Fibroblast of pulmonary artery (primary cell): ENCODE data around the gene RAC2.

ENCODE experiments used
- DNase-seq: peaks from one replicate; pipeline ENCODE4 v3.0.0-alpha.2; 2010; ENCODE audit warnings: low read depth
- H3K4me3 ChIP-seq: replicated peaks from 2 replicates; pipeline ENCODE4 v1.5.1; 2011; ENCODE audit warnings: low read depth, mild to moderate bottlenecking, control low read depth, low read length, moderate library complexity
- TF ChIP-seq, protein P1 (sequence below): IDR thresholded peaks from 2 replicates; pipeline ENCODE4 v1.5.1; 2011; ENCODE audit warnings: mild to moderate bottlenecking, control low read depth, low read length, inconsistent platforms; ENCODE audit errors: missing control alignments

Gene RAC2

DNA sequence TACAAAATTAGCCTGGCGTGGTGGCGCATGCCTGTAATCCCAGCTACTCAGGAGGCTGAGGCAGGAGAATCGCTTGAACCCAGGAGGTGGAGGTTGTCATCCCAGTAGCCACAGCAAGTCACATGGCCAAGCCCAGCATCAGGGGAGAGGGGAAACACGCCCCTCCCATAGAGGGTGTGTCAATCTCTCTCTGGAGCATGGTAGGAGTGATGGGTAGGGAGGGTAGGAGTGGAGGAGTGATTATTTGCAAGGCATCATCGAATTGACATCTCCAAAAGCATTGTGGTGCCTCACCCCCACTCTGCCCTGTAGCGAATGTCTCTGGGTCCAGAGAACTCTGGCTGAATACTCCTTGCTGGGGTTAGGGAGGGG, 25.7 kb downstream of the RAC2 start:
- H3K4me3 ChIP-seq = no peak overlapping the region
- no peak for DNase-seq
- TF ChIP-seq, protein P1, sequence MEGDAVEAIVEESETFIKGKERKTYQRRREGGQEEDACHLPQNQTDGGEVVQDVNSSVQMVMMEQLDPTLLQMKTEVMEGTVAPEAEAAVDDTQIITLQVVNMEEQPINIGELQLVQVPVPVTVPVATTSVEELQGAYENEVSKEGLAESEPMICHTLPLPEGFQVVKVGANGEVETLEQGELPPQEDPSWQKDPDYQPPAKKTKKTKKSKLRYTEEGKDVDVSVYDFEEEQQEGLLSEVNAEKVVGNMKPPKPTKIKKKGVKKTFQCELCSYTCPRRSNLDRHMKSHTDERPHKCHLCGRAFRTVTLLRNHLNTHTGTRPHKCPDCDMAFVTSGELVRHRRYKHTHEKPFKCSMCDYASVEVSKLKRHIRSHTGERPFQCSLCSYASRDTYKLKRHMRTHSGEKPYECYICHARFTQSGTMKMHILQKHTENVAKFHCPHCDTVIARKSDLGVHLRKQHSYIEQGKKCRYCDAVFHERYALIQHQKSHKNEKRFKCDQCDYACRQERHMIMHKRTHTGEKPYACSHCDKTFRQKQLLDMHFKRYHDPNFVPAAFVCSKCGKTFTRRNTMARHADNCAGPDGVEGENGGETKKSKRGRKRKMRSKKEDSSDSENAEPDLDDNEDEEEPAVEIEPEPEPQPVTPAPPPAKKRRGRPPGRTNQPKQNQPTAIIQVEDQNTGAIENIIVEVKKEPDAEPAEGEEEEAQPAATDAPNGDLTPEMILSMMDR = no peak

- no peak for DNase-seq
- TF ChIP-seq, protein P1 = no peak
- H3K4me3 ChIP-seq = no peak overlapping the region
Observed at GRCh38 chr22:37215890-37216289, 28.2 kb downstream of the RAC2 start.

DNA sequence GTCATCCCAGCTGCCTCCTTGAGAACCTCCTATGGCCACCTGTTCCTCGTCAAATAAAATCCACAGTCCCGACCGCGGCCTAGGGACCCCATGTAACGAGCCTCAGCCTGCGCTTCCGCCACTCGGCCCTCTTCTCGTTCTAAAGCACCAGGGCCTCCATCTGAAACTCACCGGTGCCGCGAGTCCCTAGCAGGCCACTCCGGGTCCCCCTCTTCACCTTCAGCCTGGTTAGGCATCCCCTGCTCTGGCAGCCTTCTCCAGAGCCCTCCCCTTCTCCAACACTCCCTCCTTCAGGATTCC, 29.4 kb downstream of the RAC2 start:
- no peak overlapping the region for H3K4me3 ChIP-seq
- no peak for DNase-seq
- TF ChIP-seq, protein P1 = no peak

DNA sequence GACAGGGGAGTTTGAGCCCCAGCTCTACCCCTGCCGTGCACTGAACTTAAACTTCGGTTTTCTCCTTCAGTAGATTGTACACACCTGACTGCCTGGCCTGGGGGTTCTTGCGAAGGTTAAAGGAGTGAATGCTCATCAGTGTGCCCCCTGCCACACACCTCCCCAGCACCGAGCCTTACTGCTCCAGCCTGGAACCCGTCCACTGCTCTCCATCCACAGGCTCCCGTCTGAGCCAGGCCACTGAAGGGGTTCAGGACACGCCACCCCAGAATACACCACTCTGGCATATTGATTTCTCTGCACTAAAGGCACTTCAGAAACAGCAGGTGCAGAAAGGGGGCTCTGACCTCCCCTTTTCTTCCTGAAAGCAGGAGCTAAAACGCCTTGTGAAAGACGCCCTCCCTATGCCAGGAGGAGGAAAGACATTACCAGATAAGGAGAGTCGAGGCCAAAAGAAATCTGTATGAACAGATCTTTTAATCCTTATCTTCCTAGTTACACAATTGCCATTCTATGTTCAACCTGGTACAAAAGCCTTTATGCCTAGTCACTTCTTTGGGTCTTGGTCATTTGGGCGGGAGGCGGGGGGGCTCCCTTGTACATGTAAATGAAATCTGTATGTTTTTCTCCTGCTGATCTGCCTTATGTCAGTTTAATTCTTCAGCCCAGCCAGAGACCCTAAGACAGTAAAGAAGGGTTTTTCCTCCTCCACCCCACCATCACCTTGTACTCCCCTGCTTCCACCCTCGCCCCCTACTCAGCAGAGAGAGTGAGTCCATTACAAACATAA, 29.9 kb downstream of the RAC2 start:
- DNase-seq = no peak
- no peak overlapping the region for H3K4me3 ChIP-seq
- TF ChIP-seq, protein P1 = no peak

GRCh38 chr22:37213218-37213855, 30.7 kb downstream of the RAC2 start:
- DNase-seq = no peak
- no peak overlapping the region for H3K4me3 ChIP-seq
- TF ChIP-seq, protein P1 = no peak

- TF ChIP-seq, protein P1 = no peak
- H3K4me3 ChIP-seq = no peak within 1 kb of the TSS
- DNase-seq = no peak
Observed at GRCh38 chr22:37212174-37212906, 31.7 kb downstream of the RAC2 start, which contains the start of gene SSTR3. Gene SSTR3 (minus strand): TSS chr22:37212477. CDS start chr22:37207803, 4,674 bp downstream.
